ENCODE results near the gene WNT7B.

WNT7B gene

GRCh38 chr22:45994491-45995404 is 17.8 kb upstream of the WNT7B start:
- DNase-seq: peak; percentile 81

GRCh38 chr22:45993841-45994240 is 16.9 kb upstream of the WNT7B start:
- DNase-seq: no peak

GRCh38 chr22:45993143-45993692 is 16.3 kb upstream of the WNT7B start:
- no peak for DNase-seq

GRCh38 chr22:45992737-45993136 is 15.8 kb upstream of the WNT7B start:
- no peak for DNase-seq

- DNase-seq: no peak
Measured at GRCh38 chr22:45991098-45991497, 14.1 kb upstream of the WNT7B start.

- DNase-seq: no peak
Measured at GRCh38 chr22:45987136-45987861, 10.3 kb upstream of the WNT7B start.

GRCh38 chr22:45984316-45984916 is 7.5 kb upstream of the WNT7B start:
- no peak for DNase-seq

- no peak for DNase-seq
Measured at GRCh38 chr22:45983797-45984196, 6.8 kb upstream of the WNT7B start.

- no peak for DNase-seq
Measured at GRCh38 chr22:45980761-45981160, 3.8 kb upstream of the WNT7B start.

GRCh38 chr22:45980268-45980570 is 3.3 kb upstream of the WNT7B start:
- DNase-seq: no peak

GRCh38 chr22:45978275-45978713 is 1.3 kb upstream of the WNT7B start:
- no peak for DNase-seq

GRCh38 chr22:45977551-45978274 is 751 bp upstream of the WNT7B start:
- no peak for DNase-seq

GRCh38 chr22:45976254-45977002 is 534 bp downstream of the WNT7B start:
- no peak for DNase-seq

GRCh38 chr22:45975164-45976161 is 1.5 kb downstream of the WNT7B start:
- DNase-seq: no peak

GRCh38 chr22:45974498-45974897 is 2.5 kb downstream of the WNT7B start:
- no peak for DNase-seq

GRCh38 chr22:45972889-45973253 is 4.1 kb downstream of the WNT7B start:
- no peak for DNase-seq

- no peak for DNase-seq
Measured at GRCh38 chr22:45972091-45972888, 4.7 kb downstream of the WNT7B start.

GRCh38 chr22:45971408-45972028 is 5.4 kb downstream of the WNT7B start:
- DNase-seq: no peak

GRCh38 chr22:45970705-45971407 is 6.1 kb downstream of the WNT7B start:
- no peak for DNase-seq
